ENCODE results near the gene SLC66A2.

Gene SLC66A2

GRCh38 chr18:79863161-79864005 lies 88.1 kb downstream of the SLC66A2 start:
- TF ChIP-seq PATZ1 (CRISPR knock-in tag; IDR thresholded peaks at IDR 0.05; ENCODE audit: borderline replicate concordance) (no peak), ZNF8 (CRISPR knock-in tag; IDR thresholded peaks at IDR 0.05) (no peak), ZFP3 (CRISPR knock-in tag; IDR thresholded peaks at IDR 0.05) (no peak), BACH2 (CRISPR knock-in tag; IDR thresholded peaks at IDR 0.05; ENCODE audit: borderline replicate concordance) (no peak), ISL1 (CRISPR knock-in tag; IDR thresholded peaks at IDR 0.05) (no peak), OSR1 (CRISPR knock-in tag; IDR thresholded peaks at IDR 0.05) (no peak), TSHZ2 (CRISPR knock-in tag; IDR thresholded peaks at IDR 0.05) (no peak), ARNTL (CRISPR knock-in tag; IDR thresholded peaks at IDR 0.05; ENCODE audit: borderline replicate concordance, low read depth) (no peak), TOX (CRISPR knock-in tag; IDR thresholded peaks at IDR 0.05; ENCODE audit: borderline replicate concordance) (no peak), ESRRG (CRISPR knock-in tag; IDR thresholded peaks at IDR 0.05) (no peak), TCF4 (CRISPR knock-in tag; IDR thresholded peaks at IDR 0.05; ENCODE audit: borderline replicate concordance) (no peak), PPARA (CRISPR knock-in tag; IDR thresholded peaks at IDR 0.05; ENCODE audit: borderline replicate concordance) (no peak), ZNF70 (CRISPR knock-in tag; IDR thresholded peaks at IDR 0.05) (no peak), CSRNP3 (CRISPR knock-in tag; IDR thresholded peaks at IDR 0.05) (no peak), RARB (CRISPR knock-in tag; IDR thresholded peaks at IDR 0.05) (no peak), GLIS3 (CRISPR knock-in tag; IDR thresholded peaks at IDR 0.05) (no peak)
- TF ChIP-seq, protein P1, sequence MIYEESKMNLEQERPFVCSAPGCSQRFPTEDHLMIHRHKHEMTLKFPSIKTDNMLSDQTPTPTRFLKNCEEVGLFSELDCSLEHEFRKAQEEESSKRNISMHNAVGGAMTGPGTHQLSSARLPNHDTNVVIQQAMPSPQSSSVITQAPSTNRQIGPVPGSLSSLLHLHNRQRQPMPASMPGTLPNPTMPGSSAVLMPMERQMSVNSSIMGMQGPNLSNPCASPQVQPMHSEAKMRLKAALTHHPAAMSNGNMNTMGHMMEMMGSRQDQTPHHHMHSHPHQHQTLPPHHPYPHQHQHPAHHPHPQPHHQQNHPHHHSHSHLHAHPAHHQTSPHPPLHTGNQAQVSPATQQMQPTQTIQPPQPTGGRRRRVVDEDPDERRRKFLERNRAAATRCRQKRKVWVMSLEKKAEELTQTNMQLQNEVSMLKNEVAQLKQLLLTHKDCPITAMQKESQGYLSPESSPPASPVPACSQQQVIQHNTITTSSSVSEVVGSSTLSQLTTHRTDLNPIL (CRISPR knock-in tag; IDR thresholded peaks at IDR 0.05; ENCODE audit: low read depth): no peak
- no peak for ATAC-seq

DNA sequence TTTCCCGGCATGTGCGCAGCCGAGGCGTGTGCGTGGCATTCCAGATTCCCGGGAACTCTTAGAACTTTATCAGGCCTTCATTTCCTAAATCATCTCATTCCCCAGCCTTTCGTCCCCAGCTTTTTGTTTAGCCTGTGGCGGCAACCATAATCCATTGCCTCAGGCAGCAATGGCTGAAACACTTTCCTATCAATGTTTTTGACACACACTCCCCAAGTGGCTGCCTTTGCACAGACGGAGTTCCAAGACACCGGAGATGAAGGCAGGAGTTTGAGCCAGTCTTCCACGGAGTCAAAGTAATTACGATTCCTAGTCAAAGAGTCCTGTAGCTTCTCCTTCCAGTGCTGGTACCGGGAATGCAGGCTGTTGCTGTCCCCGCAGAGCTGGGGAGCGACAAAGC lies 88.9 kb downstream of the SLC66A2 start:
- no peak for ATAC-seq
- TF ChIP-seq POU6F1 (CRISPR knock-in tag; IDR thresholded peaks at IDR 0.05; ENCODE audit: borderline replicate concordance, low read depth): no peak
- no peak for TF ChIP-seq PATZ1 (CRISPR knock-in tag; IDR thresholded peaks at IDR 0.05; ENCODE audit: borderline replicate concordance)
- TF ChIP-seq TOX (CRISPR knock-in tag; IDR thresholded peaks at IDR 0.05; ENCODE audit: borderline replicate concordance): no peak
- no peak for TF ChIP-seq GLIS3 (CRISPR knock-in tag; IDR thresholded peaks at IDR 0.05)
- TF ChIP-seq TCF4 (CRISPR knock-in tag; IDR thresholded peaks at IDR 0.05; ENCODE audit: borderline replicate concordance): no peak
- TF ChIP-seq ZC3H10 (CRISPR knock-in tag; IDR thresholded peaks at IDR 0.05): no peak
- no peak for TF ChIP-seq ISL1 (CRISPR knock-in tag; IDR thresholded peaks at IDR 0.05)
- no peak for TF ChIP-seq ARNTL (CRISPR knock-in tag; IDR thresholded peaks at IDR 0.05; ENCODE audit: borderline replicate concordance, low read depth)
- no peak for TF ChIP-seq ZNF70 (CRISPR knock-in tag; IDR thresholded peaks at IDR 0.05)
- TF ChIP-seq BACH2 (CRISPR knock-in tag; IDR thresholded peaks at IDR 0.05; ENCODE audit: borderline replicate concordance): no peak
- TF ChIP-seq ZNF8 (CRISPR knock-in tag; IDR thresholded peaks at IDR 0.05): no peak
- no peak for TF ChIP-seq SNAI2 (CRISPR knock-in tag; IDR thresholded peaks at IDR 0.05)
- no peak for TF ChIP-seq ESRRG (CRISPR knock-in tag; IDR thresholded peaks at IDR 0.05)
- no peak for TF ChIP-seq TSHZ2 (CRISPR knock-in tag; IDR thresholded peaks at IDR 0.05)
- TF ChIP-seq ZNF565 (CRISPR knock-in tag; conservative IDR thresholded peaks at IDR 0.05; ENCODE audit: low read depth): no peak
- TF ChIP-seq PPARA (CRISPR knock-in tag; IDR thresholded peaks at IDR 0.05; ENCODE audit: borderline replicate concordance): no peak
- TF ChIP-seq ZFP30 (CRISPR knock-in tag; IDR thresholded peaks at IDR 0.05): no peak
- TF ChIP-seq RARB (CRISPR knock-in tag; IDR thresholded peaks at IDR 0.05): no peak

All from SK-N-SH treated with all-trans-retinoic acid at 6 μM for 48 hours (cell line).